ENCODE results near the gene CIDEB.
"Not testable (repeated sequence)": the region's sequence is repeated elsewhere in the genome, so short reads cannot be mapped to it uniquely, and the experiment has no call there.

CIDEB gene

DNA sequence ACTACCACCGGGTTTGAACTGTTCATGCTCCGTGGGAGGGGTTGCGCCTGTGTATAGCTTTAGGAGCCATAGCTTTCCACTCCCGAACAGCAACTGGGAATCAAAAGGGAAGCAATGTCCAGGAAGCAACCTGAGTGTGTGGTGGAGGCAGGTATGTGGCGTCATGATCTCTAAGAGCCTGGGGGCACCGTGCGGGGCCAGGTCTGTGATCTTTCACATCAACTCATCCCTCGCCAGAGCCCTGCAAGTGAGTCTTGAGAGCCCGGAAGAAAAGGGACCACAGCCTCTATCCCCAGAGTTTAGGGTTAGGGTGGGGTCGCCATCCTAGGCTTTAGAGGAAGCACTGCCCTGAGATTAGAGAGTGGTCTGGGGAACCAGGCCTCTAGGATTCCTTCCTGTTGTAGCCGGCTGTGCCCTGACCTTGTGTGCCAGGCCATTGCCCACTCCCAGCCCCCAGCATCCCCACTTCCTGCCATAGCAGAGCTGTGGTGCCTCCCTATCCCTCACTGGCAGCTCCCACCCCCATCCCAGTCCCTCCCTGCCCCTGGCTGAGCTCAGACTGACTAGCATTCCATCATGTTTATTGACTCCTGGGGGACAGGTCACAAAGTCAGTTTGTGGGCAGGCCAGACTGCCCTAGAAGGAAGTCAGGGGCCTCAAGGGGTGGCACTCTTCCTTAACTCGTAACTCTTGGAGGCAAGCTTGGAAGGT is 27.8 kb upstream of the CIDEB start:
- in situ Hi-C loops (cut with MboI; ENCODE audit: low pct_unique_long_range_greater_than_20kb, low sequenced_read_pairs): loop anchor here (10.0 to 25.0 kb wide), 2 partner anchors 99 to 352 kb away; no protein-coding TSS in a partner anchor

DNA sequence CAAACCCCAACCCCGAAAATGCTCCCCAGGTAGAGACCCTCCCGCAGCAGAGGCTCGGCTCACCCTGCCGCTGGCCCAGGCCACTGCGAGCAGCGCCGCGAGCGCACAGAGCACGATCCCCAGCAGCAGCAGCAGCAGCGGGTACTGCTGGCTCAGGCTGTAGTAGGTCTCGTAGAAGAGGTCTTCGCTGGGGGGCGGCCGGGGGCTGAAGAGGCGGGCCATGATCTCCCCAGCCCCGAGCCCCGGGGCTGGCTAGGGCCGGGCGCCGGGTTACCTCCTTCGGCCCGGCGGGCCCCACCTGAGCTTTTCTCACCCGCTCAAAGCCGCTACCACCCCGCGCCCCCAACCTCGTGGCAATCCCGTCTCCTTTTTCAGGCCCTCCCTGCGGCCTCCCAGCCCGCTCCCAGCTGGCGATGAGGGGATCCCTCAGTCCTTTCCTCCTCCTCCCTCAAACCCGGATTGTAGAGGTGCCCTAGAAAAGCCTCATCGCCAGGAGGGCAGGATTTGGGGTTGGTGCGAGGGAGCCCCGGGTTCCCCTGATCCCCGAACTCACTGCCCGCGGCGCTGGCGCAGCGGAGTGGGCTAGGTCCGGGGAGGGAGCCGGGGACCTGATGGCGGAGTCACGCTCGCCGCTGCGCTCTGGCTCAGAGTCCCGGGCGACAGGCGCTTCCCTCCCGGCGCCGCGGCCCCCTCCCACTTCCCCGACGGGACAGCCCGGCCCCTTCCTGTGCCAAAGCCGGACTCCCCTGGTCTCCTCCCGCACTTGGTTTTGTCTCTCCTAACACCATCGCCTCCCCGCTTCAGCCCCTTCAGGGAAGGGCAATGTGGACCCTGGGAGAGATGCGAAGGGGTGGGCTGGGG is 26.9 kb upstream of the CIDEB start, which contains the start of gene ADCY4:
Gene ADCY4, minus strand, starts transcription at position 641 of the 861 bp plus-strand sequence. Its CDS starts 419 bp downstream, at position 222.
- no peak for DNase-seq
- in situ Hi-C loops (cut with MboI; ENCODE audit: low pct_unique_long_range_greater_than_20kb, low sequenced_read_pairs): loop anchor here (10.0 to 25.0 kb wide), 2 partner anchors 100 to 353 kb away; no protein-coding TSS in a partner anchor

More for the DNA sequence above, 27.8 kb upstream of the CIDEB start:
- no peak for DNase-seq

DNA sequence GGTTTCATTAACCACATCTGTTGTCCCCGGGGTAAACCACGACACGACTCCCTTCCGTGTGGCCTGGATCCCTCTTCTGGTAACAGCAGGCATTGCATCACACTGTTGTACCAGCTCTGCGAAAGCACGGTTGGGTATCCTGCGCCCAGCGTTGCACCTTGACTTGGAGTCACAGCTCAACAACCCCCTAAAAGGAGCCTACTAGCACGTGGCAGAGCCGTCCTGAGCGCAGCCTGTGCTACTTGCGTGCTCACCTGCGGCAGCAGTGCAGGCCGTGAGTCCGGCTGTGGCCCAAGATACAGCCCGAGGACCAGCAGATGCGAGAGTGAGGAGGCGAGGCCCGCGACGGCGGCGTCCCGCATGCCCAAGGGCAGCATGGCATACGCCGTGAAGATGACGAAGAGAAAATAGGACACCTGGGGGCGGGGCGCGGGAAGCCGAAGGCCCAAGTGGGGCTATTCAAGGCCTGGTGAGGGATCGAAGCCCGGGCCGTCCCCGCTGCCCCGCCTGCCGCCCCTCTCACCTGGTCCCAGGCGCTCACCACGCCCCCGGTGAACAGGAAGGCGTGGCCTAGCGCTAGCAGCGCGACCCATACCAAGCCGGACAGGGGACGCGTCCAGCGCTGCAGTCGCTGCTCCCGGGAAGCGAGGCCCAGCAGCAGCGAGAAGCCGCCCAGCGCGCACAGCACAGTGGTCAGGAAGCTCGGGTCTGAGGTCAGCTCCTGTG is 24.7 kb upstream of the CIDEB start:
- DNase-seq: peak; percentile 77
- in situ Hi-C loops (cut with MboI; ENCODE audit: low pct_unique_long_range_greater_than_20kb, low sequenced_read_pairs): loop anchor here (10.0 to 25.0 kb wide), 2 partner anchors 102 to 355 kb away; no protein-coding TSS in a partner anchor

DNA sequence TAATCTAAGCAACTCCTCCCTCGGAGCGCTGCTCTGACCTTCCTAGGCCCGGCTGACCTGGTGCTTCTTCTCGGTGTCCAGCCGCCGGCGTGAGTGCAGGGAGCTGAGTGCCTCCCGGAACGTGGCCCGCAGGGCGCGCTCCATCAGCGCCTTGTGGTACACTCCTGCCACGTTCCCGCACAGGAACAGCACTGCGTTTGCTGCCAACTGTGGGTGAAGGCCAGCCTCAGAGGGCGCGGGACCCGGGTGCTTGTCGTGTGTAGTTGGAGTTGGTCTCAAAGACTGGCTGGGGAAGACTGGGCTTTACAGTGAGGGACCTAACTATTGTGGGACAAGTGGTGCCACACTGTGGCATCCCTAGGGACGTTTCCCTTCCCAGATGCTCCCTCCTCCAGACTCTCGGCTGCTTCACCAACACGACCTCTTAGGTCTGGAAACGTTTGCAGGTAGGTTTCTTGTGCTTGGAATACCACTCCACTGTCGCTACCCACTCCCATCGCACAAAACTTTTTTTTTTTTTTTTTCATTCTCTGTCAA is 24.0 kb upstream of the CIDEB start:
- DNase-seq: no peak
- in situ Hi-C loops (cut with MboI; ENCODE audit: low pct_unique_long_range_greater_than_20kb, low sequenced_read_pairs): loop anchor here (10.0 to 25.0 kb wide), 2 partner anchors 103 to 356 kb away; no protein-coding TSS in a partner anchor

DNA sequence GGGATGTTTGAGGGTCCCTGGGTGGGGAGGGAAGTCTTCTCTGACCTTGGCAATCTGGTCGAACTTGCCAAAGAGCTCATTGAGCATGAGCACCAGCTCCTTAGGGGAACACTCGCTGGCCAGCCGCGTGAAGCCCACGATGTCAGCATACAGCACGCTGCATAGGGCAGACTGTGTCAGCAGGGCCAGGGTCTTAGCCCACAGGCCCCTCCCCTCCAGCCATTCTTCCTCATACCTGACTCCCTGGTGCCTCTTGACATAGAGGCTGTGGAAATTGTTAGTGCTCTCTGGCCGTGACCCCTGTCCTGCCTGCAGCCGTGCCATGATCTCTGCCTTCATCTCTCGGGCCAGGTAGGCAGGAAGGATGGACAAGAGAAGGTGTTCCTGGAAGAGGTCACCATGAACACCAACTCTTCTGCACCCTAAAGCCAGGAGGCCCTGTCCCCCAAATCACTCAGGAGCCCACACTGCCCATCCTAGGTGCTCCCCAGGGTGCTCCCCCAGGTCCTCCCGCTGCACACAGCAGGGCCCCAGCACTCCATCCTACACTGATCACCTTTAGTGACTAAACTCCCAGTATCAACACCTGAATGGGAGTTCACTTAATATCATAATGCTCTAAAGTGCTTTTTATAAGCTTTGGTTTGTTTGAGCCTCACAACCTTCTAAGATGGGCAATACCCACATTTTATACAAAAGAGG is 23.3 kb upstream of the CIDEB start:
- no peak for DNase-seq
- in situ Hi-C loops (cut with MboI; ENCODE audit: low pct_unique_long_range_greater_than_20kb, low sequenced_read_pairs): loop anchor here (10.0 to 25.0 kb wide), 2 partner anchors 104 to 356 kb away; no protein-coding TSS in a partner anchor

DNA sequence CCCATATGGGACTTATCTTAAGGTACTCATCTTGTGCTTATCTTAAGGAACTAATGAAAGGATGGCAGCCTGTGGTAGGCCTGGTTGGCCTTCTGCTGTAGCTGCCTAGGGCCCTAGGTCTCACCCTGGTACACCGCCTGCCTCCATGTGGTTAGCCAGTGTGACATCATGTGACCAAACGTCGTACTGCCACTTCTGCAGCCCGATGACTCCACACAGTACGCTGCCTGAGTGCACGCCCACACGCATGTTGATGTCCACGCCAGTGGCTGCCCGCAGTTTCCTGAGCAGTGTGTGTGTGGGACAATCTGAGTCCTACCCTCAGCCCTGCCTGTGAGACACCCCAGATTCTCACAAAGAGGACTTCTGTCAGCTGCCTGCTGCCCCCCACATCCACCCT is 22.0 kb upstream of the CIDEB start:
- DNase-seq: no peak
- in situ Hi-C loops (cut with MboI; ENCODE audit: low pct_unique_long_range_greater_than_20kb, low sequenced_read_pairs): loop anchor here (10.0 to 25.0 kb wide), 2 partner anchors 105 to 358 kb away; no protein-coding TSS in a partner anchor

DNA sequence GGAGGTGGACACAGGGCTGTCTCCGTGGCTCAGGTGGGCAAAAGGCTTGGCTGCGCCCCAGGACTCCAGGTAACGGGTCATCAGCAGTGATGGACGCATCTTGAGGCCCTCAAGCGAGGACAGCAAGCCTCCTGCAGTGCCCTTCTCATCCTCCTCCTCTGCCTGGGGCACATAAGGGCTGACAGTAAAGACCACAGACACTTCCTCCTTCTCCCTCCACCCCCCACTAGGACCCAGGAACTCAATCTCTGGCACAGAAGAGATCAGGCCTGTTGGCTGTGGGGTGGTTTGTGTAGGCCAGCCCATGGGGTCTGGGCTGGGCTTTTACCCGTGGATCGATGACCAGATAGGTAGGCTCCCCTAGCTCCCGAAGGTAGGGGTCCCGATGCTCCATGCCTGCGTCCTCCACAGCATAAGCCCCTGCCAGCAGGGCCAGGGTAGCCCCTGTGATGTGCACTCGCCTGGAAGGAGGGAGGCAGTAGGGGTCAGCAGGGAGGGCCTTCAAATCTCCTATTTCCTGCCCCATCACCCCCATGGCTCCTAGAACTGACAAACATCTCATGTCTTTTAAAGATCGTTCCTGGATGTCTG is 21.4 kb upstream of the CIDEB start:
- no peak for DNase-seq
- in situ Hi-C loops (cut with MboI; ENCODE audit: low pct_unique_long_range_greater_than_20kb, low sequenced_read_pairs): loop anchor here (25.0 kb wide), 1 partner anchor 358 kb away; no protein-coding TSS in a partner anchor

DNA sequence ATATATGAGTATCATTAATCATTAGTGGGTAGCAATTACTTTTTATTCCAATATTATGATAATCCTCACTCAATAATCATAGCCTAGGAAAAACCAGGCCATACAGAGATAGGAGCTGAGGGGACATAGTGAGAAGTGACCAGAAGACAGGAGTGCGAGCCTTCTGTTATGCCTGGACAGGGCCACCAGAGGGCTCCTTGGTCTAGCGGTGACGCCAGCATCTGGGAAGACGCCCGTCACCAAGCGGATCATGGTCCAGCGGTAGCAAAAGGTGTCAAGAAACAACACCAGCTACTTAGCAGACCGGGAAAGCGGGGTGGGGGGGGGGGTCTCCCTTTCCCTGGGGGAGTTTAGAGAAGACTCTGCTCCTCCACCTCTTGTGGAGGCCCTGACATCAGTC is 20.1 kb upstream of the CIDEB start:
- DNase-seq: not testable (repeated sequence)
- in situ Hi-C loops (cut with MboI; ENCODE audit: low pct_unique_long_range_greater_than_20kb, low sequenced_read_pairs): loop anchor here (25.0 kb wide), 1 partner anchor 359 kb away; no protein-coding TSS in a partner anchor

DNA sequence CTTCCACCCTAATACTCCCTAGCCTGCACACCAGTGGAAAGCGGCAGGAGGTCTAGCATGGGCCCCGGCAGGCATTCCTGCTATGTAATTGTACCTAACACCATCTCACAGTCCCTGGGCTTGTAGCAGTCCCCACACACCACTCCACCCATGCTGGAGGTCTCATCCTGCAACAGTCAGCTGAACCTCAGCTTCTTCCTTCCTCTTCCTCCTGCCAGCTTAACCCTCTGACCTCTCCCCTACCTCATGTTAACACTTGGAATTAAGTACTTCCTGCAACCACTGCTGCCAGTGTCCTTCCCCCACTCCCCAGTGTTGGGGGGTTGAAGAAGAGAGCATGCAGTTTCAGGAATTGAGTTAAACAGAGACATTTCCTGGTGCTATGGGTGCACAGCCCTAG is 19.5 kb upstream of the CIDEB start:
- DNase-seq: peak; percentile 58
- in situ Hi-C loops (cut with MboI; ENCODE audit: low pct_unique_long_range_greater_than_20kb, low sequenced_read_pairs): loop anchor here (25.0 kb wide), 1 partner anchor 360 kb away; no protein-coding TSS in a partner anchor

DNA sequence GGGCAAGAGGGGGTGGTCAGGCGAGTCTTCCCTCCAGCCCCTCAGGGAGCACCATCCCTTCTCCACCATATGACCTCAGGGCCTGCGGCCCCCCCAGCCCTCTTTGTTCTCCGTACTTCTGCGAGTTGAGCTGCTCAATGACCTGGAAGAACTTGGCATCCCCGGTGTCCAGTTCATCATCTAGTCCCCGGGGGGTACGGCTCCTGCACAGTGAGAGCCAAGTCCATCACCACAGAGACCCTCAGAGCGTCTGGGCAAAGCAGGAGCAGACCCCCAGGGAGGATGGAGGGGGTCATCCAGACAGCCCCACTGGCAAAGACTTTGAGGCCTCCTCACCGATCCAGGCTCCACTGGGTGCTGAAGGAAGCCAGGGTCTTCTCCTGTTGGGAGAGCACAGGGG is 18.2 kb upstream of the CIDEB start:
- in situ Hi-C loops (cut with MboI; ENCODE audit: low pct_unique_long_range_greater_than_20kb, low sequenced_read_pairs): loop anchor here (25.0 kb wide), 1 partner anchor 361 kb away; no protein-coding TSS in a partner anchor
- DNase-seq: no peak

DNA sequence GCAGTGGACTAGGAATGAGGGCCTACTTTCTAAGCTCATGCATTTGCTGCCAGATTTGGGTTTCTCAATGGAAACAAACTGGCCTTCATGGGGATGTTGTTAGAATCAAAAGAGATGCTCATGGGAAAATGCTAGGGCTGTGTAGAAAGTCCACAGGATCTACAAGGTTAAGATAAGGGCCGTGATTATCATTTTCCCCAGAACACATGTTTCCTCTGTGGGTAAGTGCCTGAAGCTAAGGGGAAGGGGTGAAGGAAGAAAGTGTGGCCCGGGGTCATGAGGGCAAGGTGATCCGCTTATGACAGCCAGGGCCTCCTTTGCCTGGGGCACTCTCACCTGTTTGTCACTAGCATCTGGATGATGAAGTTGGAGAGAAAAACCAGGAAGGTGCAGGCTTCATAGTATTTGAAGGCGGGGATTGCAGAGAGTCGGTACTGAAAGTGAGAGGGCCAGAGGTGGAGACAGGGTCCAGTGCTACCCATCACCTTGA is 17.3 kb upstream of the CIDEB start:
- DNase-seq: no peak
- in situ Hi-C loops (cut with MboI; ENCODE audit: low pct_unique_long_range_greater_than_20kb, low sequenced_read_pairs): loop anchor here (25.0 kb wide), 1 partner anchor 362 kb away; no protein-coding TSS in a partner anchor

DNA sequence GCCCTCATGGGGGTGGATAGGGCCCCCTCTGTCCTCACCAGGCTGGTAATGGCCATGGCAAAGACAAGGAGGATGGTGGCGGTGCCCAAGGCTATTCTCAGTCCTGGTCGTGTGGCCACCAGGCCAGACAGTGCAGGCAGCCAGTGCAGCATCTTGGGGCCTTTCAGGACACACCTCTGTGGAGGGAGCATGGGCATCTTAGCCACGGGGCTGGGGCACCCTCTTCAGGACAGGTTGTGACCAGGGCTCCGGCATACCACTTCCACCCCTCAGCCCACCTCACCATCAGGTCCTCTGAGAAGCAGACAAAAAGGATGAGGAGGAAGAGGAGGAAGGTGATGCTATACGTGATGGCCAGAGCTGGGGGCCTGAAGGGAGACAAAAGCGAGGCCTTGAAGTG is 16.2 kb upstream of the CIDEB start:
- DNase-seq: no peak
- in situ Hi-C loops (cut with MboI; ENCODE audit: low pct_unique_long_range_greater_than_20kb, low sequenced_read_pairs): no loop called here

DNA sequence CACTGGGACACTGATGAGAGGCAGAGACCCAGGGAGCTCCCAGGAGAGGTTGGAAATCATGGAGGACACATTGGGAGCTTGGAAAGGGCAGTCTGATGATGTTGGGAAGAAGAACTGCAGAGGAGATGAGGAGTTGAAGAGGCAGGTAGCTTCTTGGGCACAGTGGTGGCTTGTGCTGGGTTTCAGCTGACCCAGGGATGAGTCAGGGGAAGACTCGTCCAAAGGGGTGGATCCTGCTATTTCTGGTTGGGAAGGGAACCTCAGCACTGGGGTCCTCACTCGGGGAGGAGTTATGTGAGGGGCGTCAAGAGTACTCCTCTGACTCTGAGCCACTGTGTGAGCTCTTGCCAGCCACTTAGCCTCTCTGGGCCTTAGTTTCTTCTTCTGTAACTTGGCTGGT is 15.6 kb upstream of the CIDEB start:
- no peak for DNase-seq
- in situ Hi-C loops (cut with MboI; ENCODE audit: low pct_unique_long_range_greater_than_20kb, low sequenced_read_pairs): no loop called here

DNA sequence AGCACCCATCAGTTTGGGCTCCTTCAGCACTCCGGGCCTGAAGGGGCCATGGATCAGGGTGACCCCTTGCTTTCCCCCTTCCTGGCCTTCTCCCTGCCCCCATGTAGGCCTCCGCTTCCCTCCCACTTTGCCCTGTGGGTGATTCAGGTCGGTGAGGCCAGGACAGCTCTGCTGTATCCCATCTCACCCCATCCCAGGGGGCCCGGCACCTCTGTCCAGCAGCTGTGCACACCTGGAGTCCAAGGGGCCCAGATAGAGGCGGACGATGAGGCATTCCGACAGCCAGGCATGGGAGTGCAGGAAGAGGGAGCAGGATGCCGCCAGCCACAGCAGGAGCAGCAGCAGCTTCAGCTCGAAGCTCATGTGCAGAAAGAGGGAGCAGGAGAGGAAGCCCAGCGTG is 14.9 kb upstream of the CIDEB start:
- DNase-seq: no peak
- in situ Hi-C loops (cut with MboI; ENCODE audit: low pct_unique_long_range_greater_than_20kb, low sequenced_read_pairs): no loop called here

DNA sequence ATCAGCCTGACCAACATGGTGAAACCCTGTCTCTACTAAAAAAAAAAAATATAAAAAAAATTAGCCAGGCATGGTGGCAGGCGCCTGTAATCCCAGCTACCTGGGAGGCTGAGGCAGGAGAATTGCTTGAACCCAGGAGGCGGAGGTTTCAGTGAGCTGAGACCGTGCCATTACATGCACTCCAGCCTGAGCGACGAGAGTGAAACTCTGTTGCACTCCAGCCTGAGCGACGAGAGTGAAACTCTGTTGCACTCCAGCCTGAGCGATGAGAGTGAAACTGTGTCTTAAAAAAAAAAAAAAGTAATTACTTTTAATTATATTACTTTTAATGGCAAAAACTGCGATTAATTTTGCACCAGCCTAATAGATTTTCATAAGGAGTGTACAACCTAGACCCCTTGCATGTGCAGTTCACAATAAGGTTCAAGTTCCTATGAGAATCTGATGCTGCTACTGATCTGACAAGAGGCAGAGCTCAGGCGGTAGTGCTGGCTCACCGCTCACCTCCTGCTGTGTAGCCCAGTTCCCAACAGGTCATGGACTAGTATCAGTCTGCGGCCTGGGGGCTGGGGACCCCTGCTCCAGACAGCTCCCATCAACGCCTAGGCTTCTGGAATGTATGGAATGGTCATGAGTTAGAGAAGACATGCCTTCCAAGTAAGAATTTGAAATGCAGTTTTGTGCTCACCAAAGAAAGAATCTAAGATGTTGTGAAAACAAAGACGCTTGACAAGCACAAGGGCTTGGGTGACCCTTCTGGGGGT is 13.6 kb upstream of the CIDEB start:
- in situ Hi-C loops (cut with MboI; ENCODE audit: low pct_unique_long_range_greater_than_20kb, low sequenced_read_pairs): no loop called here

DNA sequence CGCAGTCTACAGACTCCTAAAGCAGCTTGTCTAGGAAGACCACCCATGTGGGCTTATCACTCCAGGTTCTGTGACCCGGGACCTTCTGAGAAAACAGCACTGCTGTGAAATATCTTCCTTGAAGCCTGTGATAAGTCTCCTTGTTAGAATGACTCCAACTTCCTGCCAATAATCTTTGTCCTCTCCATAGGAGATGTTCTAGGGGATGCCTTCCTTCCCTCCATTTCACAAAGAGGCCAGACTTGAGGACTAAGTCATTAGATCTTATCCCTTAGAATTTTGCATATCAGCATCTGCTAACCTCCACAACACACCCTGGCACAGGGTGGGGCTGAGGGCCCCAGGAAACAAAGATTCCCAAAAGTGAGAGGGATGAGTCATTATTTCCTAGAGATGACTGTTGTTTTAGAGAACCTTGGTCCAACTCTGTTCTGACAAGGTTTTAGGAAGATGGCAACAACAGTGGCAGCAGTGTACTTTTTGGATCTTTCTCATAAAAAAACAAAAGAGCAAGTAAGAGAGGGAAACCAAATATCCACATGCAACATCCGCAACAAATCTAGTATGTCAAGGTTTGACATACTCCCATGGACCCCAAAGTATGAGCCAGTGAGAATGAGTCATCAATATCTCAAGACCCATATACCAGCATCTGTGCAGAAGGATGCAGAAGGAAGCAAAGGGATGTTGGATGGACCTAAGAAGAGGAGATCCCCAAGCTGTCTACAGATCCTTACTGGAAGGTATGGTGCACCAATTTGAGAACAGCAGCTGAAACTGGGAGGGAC is 9.6 kb upstream of the CIDEB start:
- no peak for DNase-seq
- in situ Hi-C loops (cut with MboI; ENCODE audit: low pct_unique_long_range_greater_than_20kb, low sequenced_read_pairs): no loop called here

More for the DNA sequence above, 13.6 kb upstream of the CIDEB start:
- no peak for DNase-seq
